Mucosa of gallbladder (tissue), 1 donor: ENCODE results near the gene CERS2. TPM values are rescaled to one million over a fixed set of nuclear protein-coding genes. Genes with fewer than 3 reads are reported as not detected.
A peak's percentile ranks its signal among the peaks of the same experiment; 100 is the strongest.
"Not testable (repeated sequence)": the region's sequence is repeated elsewhere in the genome, so short reads cannot be mapped to it uniquely, and the experiment has no call there.

Source experiments
- DNase-seq: peaks from one replicate; pipeline ENCODE4 v3.0.0-alpha.2; 2020; ENCODE audit warnings: low spot score
- total RNA-seq: library from RNA; stranded (reverse); gene quantifications from one replicate; pipeline ENCODE4 v1.2.1, GENCODE V29; 2021
- donor health status: DM: no; HTN: no; CAD: no.

The CERS2 gene
- total RNA-seq, 1 donor from 2014 or later, result 350 TPM

GRCh38 chr1:150969626-150970025 is 5.0 kb downstream of the CERS2 start:
- DNase-seq, result no peak

GRCh38 chr1:150968491-150968890 is 6.1 kb downstream of the CERS2 start:
- no peak for DNase-seq

GRCh38 chr1:150967936-150968335 is 6.7 kb downstream of the CERS2 start:
- DNase-seq, result no peak

GRCh38 chr1:150966011-150966410 is 8.6 kb downstream of the CERS2 start:
- no peak for DNase-seq

- DNase-seq, result no peak
These were observed 9.0 kb downstream of the CERS2 start for GRCh38 chr1:150965605-150966004.

GRCh38 chr1:150964164-150964489 is 10.5 kb downstream of the CERS2 start:
- DNase-seq, result no peak

GRCh38 chr1:150963321-150964163 is 11.1 kb downstream of the CERS2 start:
- no peak for DNase-seq

- no peak for DNase-seq
These were observed 12.9 kb downstream of the CERS2 start for GRCh38 chr1:150961756-150962155.

- DNase-seq, result no peak
These were observed 14.0 kb downstream of the CERS2 start for GRCh38 chr1:150960646-150961045.

- no peak for DNase-seq
These were observed 17.0 kb downstream of the CERS2 start for GRCh38 chr1:150957666-150958065.

- DNase-seq, result no peak
These were observed 19.4 kb downstream of the CERS2 start for GRCh38 chr1:150955280-150955679.

- no peak for DNase-seq
These were observed 19.9 kb downstream of the CERS2 start for GRCh38 chr1:150954708-150955107.

GRCh38 chr1:150944856-150945255 is 29.8 kb downstream of the CERS2 start:
- DNase-seq, result no peak

GRCh38 chr1:150931773-150932172 is 42.9 kb downstream of the CERS2 start:
- no peak for DNase-seq

GRCh38 chr1:150928775-150929174 is 45.9 kb downstream of the CERS2 start:
- not testable (repeated sequence) for DNase-seq

- no peak for DNase-seq
These were observed 46.3 kb downstream of the CERS2 start for GRCh38 chr1:150928286-150928685.

GRCh38 chr1:150927624-150928023 is 47.0 kb downstream of the CERS2 start:
- DNase-seq, result no peak

GRCh38 chr1:150926097-150926741 is 48.4 kb downstream of the CERS2 start, which contains the start of gene SETDB1:
Gene SETDB1, plus strand, starts transcription at chr1:150926363. Its CDS starts 1,352 bp downstream, at chr1:150927715.
- peak; percentile 97 for DNase-seq

- DNase-seq, result no peak
These were observed 49.6 kb downstream of the CERS2 start for GRCh38 chr1:150925080-150925479.

- peak; percentile 77 for DNase-seq
These were observed 52.1 kb downstream of the CERS2 start for GRCh38 chr1:150922519-150922975.

GRCh38 chr1:150917387-150917786 is 57.2 kb downstream of the CERS2 start:
- DNase-seq, result no peak
